GM12878 (cell line): Measurements from ENCODE around the gene CCR2. TPM values are rescaled to one million over a fixed set of nuclear protein-coding genes. Genes with fewer than 3 reads are reported as not detected.

Experiments
- ATAC-seq: fragments of 200-7000 bp; cut with Tn5 transposase; 3 replicates; pipeline ENCODE4 v1.9.1; 2020; ENCODE audit warnings: mild to moderate bottlenecking, moderate library complexity
- BruUV-seq: library from RNA; stranded (reverse); fragments of 400-500 nt; replicated peaks from 2 replicates; lab custom pipeline; 2021; lab: Mats Ljungman, UMichigan
- CTCF ChIA-PET: fragments of 300-600 bp; sonication (Branson Sonifier 250); formaldehyde crosslinking; extraction: SDS; loops from one replicate; lab custom pipeline; 2021; ENCODE audit warnings: inconsistent platforms; lab: Yijun Ruan, JAX
- POLR2A ChIA-PET: fragments of 350-600 bp; formaldehyde crosslinking; extraction: SDS; loops from one replicate; lab custom pipeline; 2021; ENCODE audit warnings: inconsistent platforms; lab: Charles Lee
- RAD21 ChIA-PET: fragments of 300-600 bp; sonication (Branson Sonifier 250); formaldehyde crosslinking; loops from one replicate; lab custom pipeline; 2023; ENCODE audit warnings: antibody characterized with exemption; ENCODE audit not compliant: unreplicated experiment; lab: Charles Lee
- SMC1A ChIA-PET: fragments of 300-600 bp; sonication (Branson Sonifier 250); formaldehyde crosslinking; loops from one replicate; lab custom pipeline; 2023; ENCODE audit not compliant: unreplicated experiment, uncharacterized antibody; lab: Charles Lee
- DNase-seq: peaks from one replicate; pipeline ENCODE4 v3.0.0-alpha.2; 2011; ENCODE audit warnings: low read depth, low spot score
- FAIRE-seq: peaks from 3 replicates; lab custom pipeline; 2011; peaks lifted over from hg19 to GRCh38; lab: Jason Lieb, UNC
- H2AFZ ChIP-seq: 2 replicates; pipeline ENCODE4 v1.6.0; 2011; ENCODE audit warnings: low read depth, low read length, control low read depth; ENCODE audit not compliant: control insufficient read depth
- H3K27ac ChIP-seq: 2 replicates; pipeline ENCODE4 v1.5.1; 2011; ENCODE audit warnings: control low read depth; ENCODE audit not compliant: control insufficient read depth, insufficient read depth
- H3K27me3 ChIP-seq, 2 experiments: replicated peaks in 1 of 2; 2 replicates each; pipeline versions ENCODE4 v1.6.0 to v1.6.1; 2011; ENCODE audit warnings: low read length in 1 of 2; ENCODE audit not compliant: control insufficient read depth in 2 of 2, insufficient read depth in 2 of 2
- H3K36me3 ChIP-seq, 2 experiments: 2 replicates each; pipeline ENCODE4 v1.5.1; 2011; ENCODE audit warnings: low read length in 1 of 2; ENCODE audit not compliant: control insufficient read depth in 2 of 2, insufficient read depth in 2 of 2
- H3K4me1 ChIP-seq: 2 replicates; pipeline ENCODE4 v1.6.1; 2011; ENCODE audit warnings: mild to moderate bottlenecking, low read length, moderate library complexity, mixed read lengths; ENCODE audit not compliant: control insufficient read depth, insufficient read depth
- H3K4me2 ChIP-seq: 2 replicates; pipeline ENCODE4 v1.6.0; 2011; ENCODE audit warnings: control low read depth; ENCODE audit not compliant: control insufficient read depth, insufficient read depth
- H3K4me3 ChIP-seq: fragments of 200-600 bp; sonication (generic); 2 replicates; pipeline ENCODE4 v1.5.1; 2016
- H3K79me2 ChIP-seq: 2 replicates; pipeline ENCODE4 v1.6.0; 2011; ENCODE audit warnings: low read length; ENCODE audit not compliant: control insufficient read depth, insufficient read depth
- H3K9ac ChIP-seq: 2 replicates; pipeline ENCODE4 v1.8.0; 2011; ENCODE audit warnings: low read length, control low read depth, mixed read lengths; ENCODE audit not compliant: control insufficient read depth, insufficient read depth
- H3K9me3 ChIP-seq: replicated peaks from 3 replicates; pipeline ENCODE4 v1.5.1; 2011; ENCODE audit warnings: mild to moderate bottlenecking, low read length; ENCODE audit not compliant: control insufficient read depth, insufficient read depth
- H4K20me1 ChIP-seq: 2 replicates; pipeline ENCODE4 v1.6.0; 2011; ENCODE audit not compliant: control insufficient read depth, insufficient read depth
- ETV6 ChIP-seq, 2 experiments: fragments of 450-650 bp in 1 of 2; IDR thresholded peaks in 1 of 2; conservative IDR thresholded peaks in 1 of 2; 2 replicates each; pipeline ENCODE4 v1.6.1; 2014; ENCODE audit warnings: antibody characterized with exemption in 1 of 2, borderline replicate concordance in 1 of 2, low read depth in 1 of 2, mild to moderate bottlenecking in 1 of 2, moderate library complexity in 1 of 2
- IKZF1 ChIP-seq: fragments of 450-650 bp; conservative IDR thresholded peaks from 2 replicates; pipeline ENCODE4 v1.6.1; 2017; ENCODE audit warnings: antibody characterized with exemption, mild to moderate bottlenecking
- KAT2A ChIP-seq: conservative IDR thresholded peaks from 2 replicates; pipeline ENCODE4 v1.6.1; 2011; ENCODE audit warnings: low read depth, low read length; ENCODE audit not compliant: control insufficient read depth
- KLF5 ChIP-seq: fragments of 450-650 bp; IDR thresholded peaks from 2 replicates; pipeline ENCODE4 v1.6.1; 2014; ENCODE audit warnings: mild to moderate bottlenecking; ENCODE audit not compliant: partially characterized antibody
- MEF2B ChIP-seq: fragments of 450-650 bp; IDR thresholded peaks from 2 replicates; pipeline ENCODE4 v1.6.1; 2018; ENCODE audit warnings: mild to moderate bottlenecking, moderate library complexity; ENCODE audit not compliant: partially characterized antibody, poor library complexity, severe bottlenecking
- POLR2AphosphoS2 ChIP-seq: IDR thresholded peaks from 2 replicates; pipeline ENCODE4 v1.6.1; 2011; ENCODE audit warnings: low read depth, mild to moderate bottlenecking, low read length, improper control_type of control experiment, moderate library complexity
- RAD21 ChIP-seq: IDR thresholded peaks from 2 replicates; pipeline ENCODE4 v1.6.1; 2011; ENCODE audit warnings: mild to moderate bottlenecking, low read depth, low read length, moderate library complexity; ENCODE audit not compliant: insufficient read depth
- RCOR1 ChIP-seq: conservative IDR thresholded peaks from 2 replicates; pipeline ENCODE4 v1.6.1; 2012; ENCODE audit warnings: low read depth, low read length, improper control_type of control experiment
- SPI1 ChIP-seq: IDR thresholded peaks from 2 replicates; pipeline ENCODE4 v1.6.1; 2011; ENCODE audit warnings: low read depth, mild to moderate bottlenecking, low read length, moderate library complexity, borderline replicate concordance; ENCODE audit not compliant: insufficient read depth
- WGBS: methylation state at CpG from one replicate; pipeline ENCODE4 v1.1.6; 2016; ENCODE audit warnings: low lambda C conversion rate; ENCODE audit not compliant: insufficient replicate concordance, insufficient coverage; ENCODE audit errors: missing lambda C conversion rate; 5-methylcytosine and 5-hydroxymethylcytosine counted together
- in situ Hi-C: fragments of 300-500 bp; cut with MboI; formaldehyde crosslinking; loops from 9 replicates; pipeline ENCODE4 v1.14.3; 2018; ENCODE audit warnings: mixed read lengths
- intact Hi-C: fragments of 100-400 bp; cut with micrococcal nuclease; formaldehyde crosslinking; loops from one replicate; pipeline ENCODE4 v1.14.2; 2022; ENCODE audit not compliant: unreplicated experiment
- polyA plus RNA-seq, 11 experiments: library from polyadenylated mRNA; depleted of rRNA in 4 of 11; unstranded in 6 of 11; stranded (reverse) in 5 of 11; fragments of >200 nt; fragmentation: Nextera tagmentation in 4 of 11; fragmentation: Illumina TruSeq in 1 of 11; extraction: Ambion mirVana in 4 of 11; extraction: Trizol in 1 of 11; gene quantifications; 1 replicate in 1 of 11; 2 replicates in 10 of 11; pipeline versions ENCODE4 v1.2.1 to v1.2.3, GENCODE V29; 2011 to 2016; ENCODE audit warnings: inconsistent platforms in 2 of 11, missing spikeins in 2 of 11, low read depth in 1 of 11
- total RNA-seq, 4 experiments: library from RNA; depleted of rRNA in 3 of 4; stranded (reverse); fragments of >200 nt in 3 of 4; fragmentation: Illumina TruSeq in 1 of 4; extraction: Trizol in 1 of 4; gene quantifications; 2 replicates each; pipeline versions ENCODE4 v1.2.1 to v1.2.3, GENCODE V29; 2013 to 2021
- TF ChIP-seq, protein P1 (sequence below): fragments of 150-350 bp; IDR thresholded peaks from 2 replicates; pipeline ENCODE4 v1.6.1; 2016; ENCODE audit warnings: low read depth, low read length
- TF ChIP-seq, protein P2 (sequence below): fragments of 450-650 bp; IDR thresholded peaks from 2 replicates; pipeline ENCODE4 v1.6.1; 2017; ENCODE audit warnings: borderline replicate concordance
- TF ChIP-seq, protein P3 (sequence below): IDR thresholded peaks from 2 replicates; pipeline ENCODE4 v1.6.1; 2012; ENCODE audit warnings: low read depth, low read length, improper control_type of control experiment

Gene CCR2
- total and polyA plus RNA-seq, 10 of the 15 experiments (the other 5 are each of a cell fraction or from before 2014, with no cell fraction given): 1.9 to 4.7 (median 3.5) TPM; not detected in 1

DNA sequence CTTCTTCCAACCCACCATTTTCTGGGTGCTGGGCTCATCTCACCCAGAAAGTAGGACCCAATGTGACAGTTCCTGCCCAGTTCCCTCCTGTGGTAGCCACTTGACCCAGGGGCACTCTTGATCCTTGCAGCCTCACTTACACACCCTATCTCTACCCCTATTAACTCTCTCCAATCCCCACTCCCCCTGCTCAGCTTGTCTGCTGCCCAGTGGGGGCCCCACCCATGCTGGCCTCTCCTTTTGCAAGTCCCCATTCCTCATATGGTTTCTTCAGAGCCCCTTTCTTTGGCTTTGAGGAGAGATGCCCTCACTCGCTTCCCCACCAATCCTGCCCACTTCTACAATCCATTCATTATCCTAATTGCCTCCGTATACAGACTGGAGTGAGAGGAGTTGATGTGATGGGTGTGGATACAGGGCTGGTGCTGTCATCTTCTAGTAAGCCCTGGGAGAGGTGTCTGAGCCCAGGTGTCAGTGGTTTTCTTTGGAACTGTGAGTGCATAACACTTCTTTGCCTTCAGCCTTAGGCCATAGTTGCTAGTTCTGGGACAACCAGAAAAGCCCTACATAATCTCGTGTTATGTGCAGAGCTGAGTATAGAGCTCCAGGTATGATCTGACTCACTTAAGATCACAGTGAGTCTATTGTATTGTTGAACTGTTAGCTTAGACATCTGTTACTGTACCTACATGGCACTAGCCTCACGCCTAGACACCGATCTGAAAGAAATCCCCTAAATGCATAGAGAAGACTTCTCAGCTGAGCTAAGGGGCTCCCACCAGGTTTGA, 12.0 kb downstream of the CCR2 start (continued):
- TF ChIP-seq, protein P1, sequence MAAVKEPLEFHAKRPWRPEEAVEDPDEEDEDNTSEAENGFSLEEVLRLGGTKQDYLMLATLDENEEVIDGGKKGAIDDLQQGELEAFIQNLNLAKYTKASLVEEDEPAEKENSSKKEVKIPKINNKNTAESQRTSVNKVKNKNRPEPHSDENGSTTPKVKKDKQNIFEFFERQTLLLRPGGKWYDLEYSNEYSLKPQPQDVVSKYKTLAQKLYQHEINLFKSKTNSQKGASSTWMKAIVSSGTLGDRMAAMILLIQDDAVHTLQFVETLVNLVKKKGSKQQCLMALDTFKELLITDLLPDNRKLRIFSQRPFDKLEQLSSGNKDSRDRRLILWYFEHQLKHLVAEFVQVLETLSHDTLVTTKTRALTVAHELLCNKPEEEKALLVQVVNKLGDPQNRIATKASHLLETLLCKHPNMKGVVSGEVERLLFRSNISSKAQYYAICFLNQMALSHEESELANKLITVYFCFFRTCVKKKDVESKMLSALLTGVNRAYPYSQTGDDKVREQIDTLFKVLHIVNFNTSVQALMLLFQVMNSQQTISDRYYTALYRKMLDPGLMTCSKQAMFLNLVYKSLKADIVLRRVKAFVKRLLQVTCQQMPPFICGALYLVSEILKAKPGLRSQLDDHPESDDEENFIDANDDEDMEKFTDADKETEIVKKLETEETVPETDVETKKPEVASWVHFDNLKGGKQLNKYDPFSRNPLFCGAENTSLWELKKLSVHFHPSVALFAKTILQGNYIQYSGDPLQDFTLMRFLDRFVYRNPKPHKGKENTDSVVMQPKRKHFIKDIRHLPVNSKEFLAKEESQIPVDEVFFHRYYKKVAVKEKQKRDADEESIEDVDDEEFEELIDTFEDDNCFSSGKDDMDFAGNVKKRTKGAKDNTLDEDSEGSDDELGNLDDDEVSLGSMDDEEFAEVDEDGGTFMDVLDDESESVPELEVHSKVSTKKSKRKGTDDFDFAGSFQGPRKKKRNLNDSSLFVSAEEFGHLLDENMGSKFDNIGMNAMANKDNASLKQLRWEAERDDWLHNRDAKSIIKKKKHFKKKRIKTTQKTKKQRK: no peak

DNA sequence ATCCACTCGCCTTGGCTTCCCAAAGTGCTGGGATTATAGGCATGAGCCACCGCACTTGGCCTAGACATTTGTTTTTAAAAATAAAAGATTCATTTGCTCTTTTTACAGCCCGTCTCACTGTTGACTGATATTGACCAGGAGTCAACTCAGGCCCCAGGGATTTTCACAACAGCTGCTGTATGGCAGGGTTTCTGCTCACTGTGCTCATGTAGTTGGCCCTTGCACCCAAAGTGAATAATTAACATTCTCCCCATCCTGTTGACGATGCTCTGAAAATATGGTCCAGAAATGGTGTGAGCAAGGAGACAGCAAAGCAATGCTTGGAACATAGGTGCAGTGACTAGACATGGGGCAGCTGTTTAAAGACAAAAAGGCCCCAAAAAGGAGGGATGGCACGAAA, 13.9 kb downstream of the CCR2 start:
- Histone ChIP-seq H3K4me3 (no peak overlapping the region), H3K27me3 (no peaks in the 10 kb centered on the region), H3K9ac (no peak overlapping the region), H3K4me1 (peaks cover 14% of the 10 kb centered on the region), H4K20me1 (no peaks in the 10 kb centered on the region), H3K79me2 (no peaks in the 10 kb centered on the region), H3K9me3 (no peaks in the 10 kb centered on the region), H3K36me3 (no peaks in the 10 kb centered on the region), H3K27ac (no peak overlapping the region), H3K4me2 (no peak overlapping the region), H2AFZ (no peak overlapping the region)
- intact Hi-C loops: loop anchor here (1.0 kb wide), 5 partner anchors 92 to 279 kb away; partner anchors contain the start of gene CCR1
- CTCF ChIA-PET: interaction anchor here (0.8 to 21.1 kb wide), 33 partner anchors 8 to 428 kb away, joined by 3 to 714 read pairs (median 9); partner anchors contain the start of gene CCR1
- BruUV-seq: no TSS peak
- FAIRE-seq (no peak), ATAC-seq (no peak), DNase-seq (no peak)
- RAD21 ChIA-PET: interaction anchor here (0.8 to 13.5 kb wide), 27 partner anchors 8 to 438 kb away, joined by 3 to 421 read pairs (median 12); partner anchors contain the start of genes CCR1 and CCR2
- in situ Hi-C loops: no loop called here
- POLR2A ChIA-PET: interaction anchor here (1.0 to 5.9 kb wide), 4 partner anchors 58 to 280 kb away, joined by 3 to 22 read pairs (median 6); no protein-coding TSS in a partner anchor
- SMC1A ChIA-PET: interaction anchor here (0.9 to 15.8 kb wide), 27 partner anchors 8 to 282 kb away, joined by 3 to 581 read pairs (median 18); partner anchors contain the start of genes CCR1 and CCR2
- 81% methylated on average over 5 of the region's 5 CpGs for WGBS
- TF ChIP-seq IKZF1 (no peak), POLR2AphosphoS2 (no peak), ETV6 (conservative IDR thresholded peaks at IDR 0.05 in 1 of 2, IDR thresholded peaks at IDR 0.05 in 1 of 2; ENCODE audit: borderline replicate concordance in 1 of 2, low read depth in 1 of 2) (no peak), RCOR1 (no peak), RAD21 (no peak), MEF2B (no peak), SPI1 (no peak), KAT2A (no peak), KLF5 (no peak)
- TF ChIP-seq, protein P2, sequence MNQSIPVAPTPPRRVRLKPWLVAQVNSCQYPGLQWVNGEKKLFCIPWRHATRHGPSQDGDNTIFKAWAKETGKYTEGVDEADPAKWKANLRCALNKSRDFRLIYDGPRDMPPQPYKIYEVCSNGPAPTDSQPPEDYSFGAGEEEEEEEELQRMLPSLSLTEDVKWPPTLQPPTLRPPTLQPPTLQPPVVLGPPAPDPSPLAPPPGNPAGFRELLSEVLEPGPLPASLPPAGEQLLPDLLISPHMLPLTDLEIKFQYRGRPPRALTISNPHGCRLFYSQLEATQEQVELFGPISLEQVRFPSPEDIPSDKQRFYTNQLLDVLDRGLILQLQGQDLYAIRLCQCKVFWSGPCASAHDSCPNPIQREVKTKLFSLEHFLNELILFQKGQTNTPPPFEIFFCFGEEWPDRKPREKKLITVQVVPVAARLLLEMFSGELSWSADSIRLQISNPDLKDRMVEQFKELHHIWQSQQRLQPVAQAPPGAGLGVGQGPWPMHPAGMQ: no peak
- TF ChIP-seq, protein P3, sequence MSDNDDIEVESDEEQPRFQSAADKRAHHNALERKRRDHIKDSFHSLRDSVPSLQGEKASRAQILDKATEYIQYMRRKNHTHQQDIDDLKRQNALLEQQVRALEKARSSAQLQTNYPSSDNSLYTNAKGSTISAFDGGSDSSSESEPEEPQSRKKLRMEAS: no peak
